ENCODE measurements around the gene INSC. TPM values are rescaled to one million over a fixed set of nuclear protein-coding genes. Genes with fewer than 3 reads are reported as not detected.

INSC gene
- total and polyA plus RNA-seq, 4 experiments from 2014 or later = 0.35 TPM; not detected in 3

- intact Hi-C loops (cut with micrococcal nuclease) = no loop called here
- no peaks in the 10 kb centered on the region for H3K36me3 ChIP-seq (ENCODE audit: insufficient read depth, low read length)
- H3K4me1 ChIP-seq (ENCODE audit: insufficient read depth, low read length) = no peaks in the 10 kb centered on the region
- H3K27ac ChIP-seq (ENCODE audit: low read depth, low read length) = no peak overlapping the region
- H3K27ac Mint-ChIP-seq = no peak overlapping the region
- peaks cover 3 to 7% of the 10 kb centered on the region in 2 donors for H3K27me3 Mint-ChIP-seq
- H3K4me3 Mint-ChIP-seq = no peak overlapping the region
- H3K9me3 ChIP-seq (ENCODE audit: control insufficient read depth in 1 of 2, low read length in 2 of 2) = no peaks in the 10 kb centered on the region
- no peak overlapping the region for H3K4me3 ChIP-seq (ENCODE audit: low read length in 2 of 2)
- POLR2A ChIA-PET (ENCODE audit: partially characterized antibody) = no interaction called here
- no peak for DNase-seq
- CTCF ChIA-PET (ENCODE audit: partially characterized antibody) = no interaction called here
- no peaks in the 10 kb centered on the region for H3K27me3 ChIP-seq (ENCODE audit: insufficient read depth, low read length)
- peaks cover 3 to 6% (median 4%) of the 10 kb centered on the region in 4 donors for H3K4me1 Mint-ChIP-seq
- no peaks in the 10 kb centered on the region for H3K9me3 Mint-ChIP-seq
- H3K36me3 Mint-ChIP-seq = no peaks in the 10 kb centered on the region
Observed at GRCh38 chr11:15145615-15146014, 30.9 kb downstream of the INSC start.

DNA sequence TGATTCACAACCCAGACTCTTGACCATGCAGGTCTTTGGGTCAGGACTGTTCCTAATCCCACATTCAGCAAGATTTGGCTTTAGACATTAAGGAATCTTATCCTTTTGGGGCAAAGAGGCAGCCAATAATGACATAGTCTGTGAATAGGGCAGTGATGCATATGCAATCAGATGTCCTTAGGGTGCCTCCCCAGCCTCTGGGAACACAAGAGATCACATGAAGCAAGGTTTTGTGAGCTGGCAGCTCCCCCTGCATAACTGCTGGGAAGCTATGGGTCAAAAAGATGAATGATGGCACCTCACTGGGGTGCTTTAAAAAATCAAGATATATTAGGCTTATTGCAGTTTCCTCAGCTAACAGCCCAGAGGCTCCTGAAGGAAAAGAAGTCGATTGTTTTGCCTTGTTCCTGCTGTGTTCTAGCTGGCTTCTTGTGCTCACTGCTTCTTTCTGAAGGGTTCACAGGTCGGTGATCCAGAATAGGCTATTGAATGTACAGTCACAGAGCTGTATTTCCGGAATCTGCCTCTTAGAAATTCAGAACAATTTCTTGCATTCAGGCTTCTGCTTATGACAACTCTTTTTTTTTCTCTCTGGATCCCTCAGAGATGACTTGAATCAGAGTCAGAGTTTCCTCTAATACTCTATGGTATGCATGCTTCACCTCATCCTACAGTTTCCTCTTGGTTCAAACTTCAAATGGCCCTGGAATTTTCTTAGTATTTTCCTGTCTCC is 31.7 kb downstream of the INSC start:
- Mint-ChIP-seq H3K4me3 (no peak overlapping the region), H3K36me3 (no peaks in the 10 kb centered on the region), H3K27me3 (peaks cover 3% of the 10 kb centered on the region in 2 donors), H3K9me3 (no peaks in the 10 kb centered on the region), H3K27ac (no peak overlapping the region), H3K4me1 (peaks cover 6 to 14% (median 8%) of the 10 kb centered on the region in 4 donors)
- ChIA-PET CTCF (ENCODE audit: partially characterized antibody) (no interaction called here), POLR2A (ENCODE audit: partially characterized antibody) (no interaction called here)
- H3K4me3 ChIP-seq (ENCODE audit: low read length in 2 of 2) = no peak overlapping the region
- no peaks in the 10 kb centered on the region for H3K9me3 ChIP-seq (ENCODE audit: control insufficient read depth in 1 of 2, low read length in 2 of 2)
- intact Hi-C loops (cut with micrococcal nuclease) = no loop called here
- H3K27me3 ChIP-seq (ENCODE audit: insufficient read depth, low read length) = no peaks in the 10 kb centered on the region
- peaks cover 5% of the 10 kb centered on the region for H3K4me1 ChIP-seq (ENCODE audit: insufficient read depth, low read length)
- H3K36me3 ChIP-seq (ENCODE audit: insufficient read depth, low read length) = no peaks in the 10 kb centered on the region
- H3K27ac ChIP-seq (ENCODE audit: low read depth, low read length) = no peak overlapping the region
- no peak for DNase-seq

GRCh38 chr11:15148169-15148568 is 33.4 kb downstream of the INSC start:
- Mint-ChIP-seq H3K27me3 (peaks cover 3% of the 10 kb centered on the region in 2 donors), H3K36me3 (no peaks in the 10 kb centered on the region), H3K4me1 (peaks cover 6 to 21% (median 11%) of the 10 kb centered on the region in 4 donors), H3K9me3 (no peaks in the 10 kb centered on the region), H3K4me3 (no peak overlapping the region), H3K27ac (no peak overlapping the region)
- Histone ChIP-seq H3K36me3 (ENCODE audit: insufficient read depth, low read length) (no peaks in the 10 kb centered on the region), H3K9me3 (ENCODE audit: control insufficient read depth in 1 of 2, low read length in 2 of 2) (no peaks in the 10 kb centered on the region), H3K27me3 (ENCODE audit: insufficient read depth, low read length) (no peaks in the 10 kb centered on the region), H3K4me3 (ENCODE audit: low read length in 2 of 2) (no peak overlapping the region), H3K27ac (ENCODE audit: low read depth, low read length) (no peak overlapping the region), H3K4me1 (ENCODE audit: insufficient read depth, low read length) (peaks cover 5% of the 10 kb centered on the region)
- CTCF ChIA-PET (ENCODE audit: partially characterized antibody) = no interaction called here
- no peak for DNase-seq
- POLR2A ChIA-PET (ENCODE audit: partially characterized antibody) = no interaction called here
- intact Hi-C loops (cut with micrococcal nuclease) = no loop called here

DNA sequence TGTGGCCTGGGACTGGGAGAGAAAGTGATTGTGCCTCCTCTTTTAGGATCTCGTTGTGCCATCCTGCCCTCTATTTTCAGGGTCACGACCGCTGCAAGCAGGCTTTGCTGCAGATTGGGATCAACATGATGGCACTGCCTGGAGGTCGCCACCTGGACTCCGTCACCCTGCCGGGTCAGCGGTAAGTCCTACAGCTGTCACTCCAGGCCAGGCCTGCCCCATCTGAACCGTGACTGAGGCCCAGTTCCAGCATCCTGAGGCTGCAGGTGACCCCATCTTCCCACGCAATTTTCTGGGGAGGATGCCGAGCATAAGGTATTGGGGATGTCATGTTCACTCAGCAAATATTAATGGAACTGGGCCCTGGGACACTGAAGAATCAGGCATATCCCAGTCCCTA is 34.3 kb downstream of the INSC start:
- H3K27ac ChIP-seq (ENCODE audit: low read depth, low read length) = no peak overlapping the region
- peaks cover 5% of the 10 kb centered on the region for H3K4me1 ChIP-seq (ENCODE audit: insufficient read depth, low read length)
- Mint-ChIP-seq H3K36me3 (no peaks in the 10 kb centered on the region), H3K4me3 (no peak overlapping the region), H3K27me3 (peaks cover 3% of the 10 kb centered on the region in 2 donors), H3K4me1 (peaks cover 6 to 21% (median 11%) of the 10 kb centered on the region in 4 donors), H3K27ac (no peak overlapping the region), H3K9me3 (no peaks in the 10 kb centered on the region)
- no peaks in the 10 kb centered on the region for H3K9me3 ChIP-seq (ENCODE audit: control insufficient read depth in 1 of 2, low read length in 2 of 2)
- no peaks in the 10 kb centered on the region for H3K27me3 ChIP-seq (ENCODE audit: insufficient read depth, low read length)
- H3K36me3 ChIP-seq (ENCODE audit: insufficient read depth, low read length) = no peaks in the 10 kb centered on the region
- no peak for DNase-seq
- ChIA-PET CTCF (ENCODE audit: partially characterized antibody) (no interaction called here), POLR2A (ENCODE audit: partially characterized antibody) (no interaction called here)
- no peak overlapping the region for H3K4me3 ChIP-seq (ENCODE audit: low read length in 2 of 2)
- intact Hi-C loops (cut with micrococcal nuclease) = no loop called here

DNA sequence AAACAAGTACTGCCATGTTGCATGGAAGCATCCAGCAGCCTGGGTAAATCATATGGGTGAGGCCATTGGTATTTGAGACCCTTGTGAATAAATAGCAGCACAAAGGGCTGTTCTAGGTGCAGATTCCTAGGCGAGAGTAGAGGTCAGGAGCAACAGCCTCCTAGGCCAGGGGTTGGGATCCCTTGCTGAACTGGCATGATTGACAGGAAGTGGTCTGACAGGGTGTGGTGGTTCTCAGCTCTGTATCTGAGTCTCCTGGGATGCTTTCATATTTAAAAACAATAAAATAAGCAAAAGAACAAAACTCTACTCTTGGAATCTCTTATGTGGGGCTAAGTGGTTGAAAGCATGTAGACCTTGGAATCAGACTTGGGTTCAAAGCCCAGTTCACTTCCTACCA is 35.8 kb downstream of the INSC start:
- no peak overlapping the region for H3K27ac ChIP-seq (ENCODE audit: low read depth, low read length)
- Mint-ChIP-seq H3K27me3 (peaks cover 3% of the 10 kb centered on the region in 2 donors), H3K36me3 (no peaks in the 10 kb centered on the region), H3K27ac (peak overlapping the region in 1 of 7 donors; percentile 49), H3K4me1 (peaks cover 6 to 21% (median 11%) of the 10 kb centered on the region in 4 donors), H3K9me3 (no peaks in the 10 kb centered on the region), H3K4me3 (no peak overlapping the region)
- CTCF ChIA-PET (ENCODE audit: partially characterized antibody) = interaction anchor here (1.0 kb wide), 1 partner anchor 75 kb away, joined by 3 read pairs; no protein-coding TSS in a partner anchor
- peaks cover 5% of the 10 kb centered on the region for H3K4me1 ChIP-seq (ENCODE audit: insufficient read depth, low read length)
- intact Hi-C loops (cut with micrococcal nuclease) = no loop called here
- no peak overlapping the region for H3K4me3 ChIP-seq (ENCODE audit: low read length in 2 of 2)
- POLR2A ChIA-PET (ENCODE audit: partially characterized antibody) = no interaction called here
- no peaks in the 10 kb centered on the region for H3K27me3 ChIP-seq (ENCODE audit: insufficient read depth, low read length)
- no peaks in the 10 kb centered on the region for H3K9me3 ChIP-seq (ENCODE audit: control insufficient read depth in 1 of 2, low read length in 2 of 2)
- DNase-seq = no peak
- no peaks in the 10 kb centered on the region for H3K36me3 ChIP-seq (ENCODE audit: insufficient read depth, low read length)

DNA sequence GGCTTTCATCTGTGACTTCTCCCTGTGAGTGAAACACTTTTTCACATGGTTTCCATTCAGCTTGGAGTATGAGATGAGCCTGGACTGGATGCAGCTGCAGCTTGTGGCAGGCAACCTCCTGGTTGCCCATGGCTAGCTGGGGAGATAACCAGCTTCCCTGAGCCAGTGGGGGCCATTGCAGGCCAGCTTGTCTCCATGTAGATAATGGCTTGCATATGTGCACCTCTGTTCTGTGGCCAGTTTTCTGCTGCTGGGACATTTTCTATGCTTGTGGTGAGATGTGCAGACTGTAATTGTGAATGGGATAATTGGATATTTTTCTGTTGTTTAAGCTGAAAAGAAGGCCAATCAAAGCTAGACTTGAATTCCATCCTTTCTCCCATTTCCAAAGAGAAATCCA is 38.5 kb downstream of the INSC start:
- no peak overlapping the region for H3K4me3 Mint-ChIP-seq
- CTCF ChIA-PET (ENCODE audit: partially characterized antibody) = interaction anchor here (1.0 kb wide), 1 partner anchor 13 kb away, joined by 3 read pairs; no protein-coding TSS in a partner anchor
- Histone ChIP-seq H3K27ac (ENCODE audit: low read depth, low read length) (no peak overlapping the region), H3K36me3 (ENCODE audit: insufficient read depth, low read length) (no peaks in the 10 kb centered on the region), H3K4me1 (ENCODE audit: insufficient read depth, low read length) (peaks cover 5% of the 10 kb centered on the region), H3K4me3 (ENCODE audit: low read length in 2 of 2) (no peak overlapping the region), H3K27me3 (ENCODE audit: insufficient read depth, low read length) (no peaks in the 10 kb centered on the region), H3K9me3 (ENCODE audit: control insufficient read depth in 1 of 2, low read length in 2 of 2) (no peaks in the 10 kb centered on the region)
- H3K27ac Mint-ChIP-seq = no peak overlapping the region
- peaks cover 6 to 21% (median 11%) of the 10 kb centered on the region in 4 donors for H3K4me1 Mint-ChIP-seq
- no peak for DNase-seq
- intact Hi-C loops (cut with micrococcal nuclease) = no loop called here
- POLR2A ChIA-PET (ENCODE audit: partially characterized antibody) = no interaction called here
- H3K36me3 Mint-ChIP-seq = no peaks in the 10 kb centered on the region
- no peaks in the 10 kb centered on the region for H3K9me3 Mint-ChIP-seq
- peaks cover 1 to 4% of the 10 kb centered on the region in 2 donors for H3K27me3 Mint-ChIP-seq

DNA sequence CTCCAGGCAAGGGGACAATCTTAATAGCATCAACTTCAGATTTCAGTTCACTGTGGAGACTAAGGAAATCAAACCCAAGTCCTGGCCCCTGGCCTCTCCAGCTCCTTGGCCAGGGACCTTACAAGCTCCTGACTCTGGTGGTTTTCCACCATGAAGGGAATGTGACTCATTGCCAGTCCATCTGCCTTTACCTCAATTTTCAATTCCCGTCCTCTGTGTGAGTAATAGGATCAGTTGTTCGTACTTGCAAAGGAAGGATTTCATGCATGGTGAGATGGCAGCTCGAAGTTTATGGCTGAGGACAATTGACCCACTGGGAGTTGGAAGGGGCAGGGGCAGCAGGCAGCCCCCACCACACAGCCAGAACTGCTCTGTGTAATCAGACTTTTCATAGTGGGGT is 42.5 kb downstream of the INSC start:
- no peaks in the 10 kb centered on the region for H3K9me3 ChIP-seq (ENCODE audit: control insufficient read depth in 1 of 2, low read length in 2 of 2)
- CTCF ChIA-PET (ENCODE audit: partially characterized antibody) = no interaction called here
- H3K4me3 ChIP-seq (ENCODE audit: low read length in 2 of 2) = no peak overlapping the region
- Mint-ChIP-seq H3K27ac (no peak overlapping the region), H3K27me3 (peaks cover 6 to 7% of the 10 kb centered on the region in 2 donors), H3K36me3 (no peaks in the 10 kb centered on the region), H3K9me3 (no peaks in the 10 kb centered on the region), H3K4me1 (peaks cover 0 to under 1% (median 0%) of the 10 kb centered on the region in 4 donors), H3K4me3 (no peak overlapping the region)
- DNase-seq = peak in 1 of 5 donors; percentile 12
- POLR2A ChIA-PET (ENCODE audit: partially characterized antibody) = no interaction called here
- intact Hi-C loops (cut with micrococcal nuclease) = no loop called here
- no peak overlapping the region for H3K27ac ChIP-seq (ENCODE audit: low read depth, low read length)
- H3K27me3 ChIP-seq (ENCODE audit: insufficient read depth, low read length) = no peaks in the 10 kb centered on the region
- no peaks in the 10 kb centered on the region for H3K36me3 ChIP-seq (ENCODE audit: insufficient read depth, low read length)
- H3K4me1 ChIP-seq (ENCODE audit: insufficient read depth, low read length) = no peaks in the 10 kb centered on the region

Measured in CD4-positive, alpha-beta memory T cell (primary cell).